NCI-H82 treated with DMSO at 0.1 percent for 48 hours (cell line): ENCODE measurements around the gene TSPAN13.
"Not testable (repeated sequence)": the region's sequence is repeated elsewhere in the genome, so short reads cannot be mapped to it uniquely, and the experiment has no call there.

ENCODE experiments used
- DNase-seq: peaks from one replicate; lab custom pipeline; 2025; ENCODE audit not compliant: unreplicated experiment; lab: John Stamatoyannopoulos, UW

TSPAN13 gene

GRCh38 chr7:16740623-16740953, 13.0 kb upstream of the TSPAN13 start:
- no peak for DNase-seq

- DNase-seq, result no peak
Measured at GRCh38 chr7:16740996-16741395, 12.6 kb upstream of the TSPAN13 start.

GRCh38 chr7:16741676-16742075, 11.9 kb upstream of the TSPAN13 start:
- DNase-seq, result no peak

- DNase-seq, result no peak
Measured at GRCh38 chr7:16742547-16742946, 11.0 kb upstream of the TSPAN13 start.

- no peak for DNase-seq
Measured at GRCh38 chr7:16743236-16743635, 10.3 kb upstream of the TSPAN13 start.

- peak; percentile 32 for DNase-seq
Measured at GRCh38 chr7:16744518-16745250, 8.9 kb upstream of the TSPAN13 start.

- DNase-seq, result no peak
Measured at GRCh38 chr7:16745645-16746044, 7.9 kb upstream of the TSPAN13 start.

GRCh38 chr7:16747102-16747501, 6.5 kb upstream of the TSPAN13 start:
- peak; percentile 74 for DNase-seq

- DNase-seq, result peak; percentile 36
Measured at GRCh38 chr7:16753932-16754855, 639 bp downstream of the TSPAN13 start.

GRCh38 chr7:16754856-16755317, 1.3 kb downstream of the TSPAN13 start:
- DNase-seq, result peak; percentile 20

GRCh38 chr7:16755397-16755796, 1.8 kb downstream of the TSPAN13 start:
- DNase-seq, result no peak

- DNase-seq, result no peak
Measured at GRCh38 chr7:16758036-16758435, 4.5 kb downstream of the TSPAN13 start.

GRCh38 chr7:16758631-16759611, 5.4 kb downstream of the TSPAN13 start:
- DNase-seq, result no peak

- no peak for DNase-seq
Measured at GRCh38 chr7:16759840-16760239, 6.3 kb downstream of the TSPAN13 start.

- no peak for DNase-seq
Measured at GRCh38 chr7:16762177-16762576, 8.6 kb downstream of the TSPAN13 start.

- DNase-seq, result no peak
Measured at GRCh38 chr7:16764942-16765341, 11.4 kb downstream of the TSPAN13 start.

GRCh38 chr7:16765436-16765859, 11.9 kb downstream of the TSPAN13 start:
- no peak for DNase-seq

- not testable (repeated sequence) for DNase-seq
Measured at GRCh38 chr7:16769994-16770393, 16.4 kb downstream of the TSPAN13 start.

GRCh38 chr7:16770657-16771329, 17.2 kb downstream of the TSPAN13 start:
- DNase-seq, result no peak

GRCh38 chr7:16773326-16773725, 19.8 kb downstream of the TSPAN13 start:
- no peak for DNase-seq
